CD4-positive, alpha-beta T cell treated with Interleukin-4 for 1 hour (primary cell): ENCODE results near the gene TMEM17.

ENCODE experiments used
- DNase-seq, 2 donors: peaks; one replicate each; pipeline ENCODE4 v3.0.0-alpha.2; 2020 to 2022

Gene TMEM17

GRCh38 chr2:62506421-62506750, 391 bp upstream of the TMEM17 start:
- DNase-seq, result no peak

GRCh38 chr2:62505109-62505749, 766 bp downstream of the TMEM17 start:
- DNase-seq, result no peak

GRCh38 chr2:62504657-62505056, 1.3 kb downstream of the TMEM17 start:
- DNase-seq, result no peak

- DNase-seq, result no peak
These were observed 4.0 kb downstream of the TMEM17 start for GRCh38 chr2:62501794-62502500.

- no peak for DNase-seq
These were observed 4.9 kb downstream of the TMEM17 start for GRCh38 chr2:62501069-62501468.

- DNase-seq, result no peak
These were observed 6.5 kb downstream of the TMEM17 start for GRCh38 chr2:62499430-62500060.

- DNase-seq, result no peak
These were observed 7.3 kb downstream of the TMEM17 start for GRCh38 chr2:62498739-62499138.

GRCh38 chr2:62495761-62496160, 10.2 kb downstream of the TMEM17 start:
- no peak for DNase-seq

GRCh38 chr2:62492048-62492447, 13.9 kb downstream of the TMEM17 start:
- DNase-seq, result no peak

GRCh38 chr2:62489702-62490101, 16.3 kb downstream of the TMEM17 start:
- DNase-seq, result no peak

GRCh38 chr2:62489162-62489561, 16.8 kb downstream of the TMEM17 start:
- DNase-seq, result no peak

- no peak for DNase-seq
These were observed 19.6 kb downstream of the TMEM17 start for GRCh38 chr2:62486439-62486765.

GRCh38 chr2:62485761-62486438, 20.1 kb downstream of the TMEM17 start:
- no peak for DNase-seq

- no peak for DNase-seq
These were observed 23.2 kb downstream of the TMEM17 start for GRCh38 chr2:62482558-62483352.

- no peak for DNase-seq
These were observed 26.1 kb downstream of the TMEM17 start for GRCh38 chr2:62479917-62480316.

- no peak for DNase-seq
These were observed 27.9 kb downstream of the TMEM17 start for GRCh38 chr2:62478093-62478580.

GRCh38 chr2:62477573-62477972, 28.4 kb downstream of the TMEM17 start:
- no peak for DNase-seq

- peak in 1 of 2 donors; percentile 17 for DNase-seq
These were observed 30.6 kb downstream of the TMEM17 start for GRCh38 chr2:62475172-62476011.

GRCh38 chr2:62474176-62474575, 31.8 kb downstream of the TMEM17 start:
- DNase-seq, result no peak

GRCh38 chr2:62473246-62473827, 32.7 kb downstream of the TMEM17 start:
- DNase-seq, result no peak

GRCh38 chr2:62472312-62472711, 33.7 kb downstream of the TMEM17 start:
- no peak for DNase-seq

GRCh38 chr2:62471816-62472215, 34.2 kb downstream of the TMEM17 start:
- no peak for DNase-seq
